Mesothelial cell of epicardium (in vitro differentiated cells): ENCODE results near the gene DENND1A. TPM values are rescaled to one million over a fixed set of nuclear protein-coding genes. Genes with fewer than 3 reads are reported as not detected.

Experiments used
- DNase-seq, 2 experiments: peaks; one replicate each; pipeline ENCODE4 v3.0.0; 2021; ENCODE audit warnings: low spot score in 2 of 2; ENCODE audit not compliant: unreplicated experiment in 2 of 2
- H3K27ac Mint-ChIP-seq: 2 replicates; pipeline ENCODE4 v1.8.0; 2021; ENCODE audit warnings: mixed read lengths
- H3K27me3 Mint-ChIP-seq: 2 replicates; pipeline ENCODE4 v1.8.0; 2021; ENCODE audit warnings: low read depth, mixed read lengths
- H3K36me3 Mint-ChIP-seq: 2 replicates; pipeline ENCODE4 v1.8.0; 2021; ENCODE audit warnings: mixed read lengths
- H3K4me1 Mint-ChIP-seq: 2 replicates; pipeline ENCODE4 v1.8.0; 2021; ENCODE audit warnings: mixed read lengths
- H3K4me3 Mint-ChIP-seq: 2 replicates; pipeline ENCODE4 v1.8.0; 2021; ENCODE audit warnings: mild to moderate bottlenecking, moderate library complexity, mixed read lengths
- H3K9me3 Mint-ChIP-seq: 2 replicates; pipeline ENCODE4 v1.8.0; 2021; ENCODE audit warnings: mixed read lengths
- total RNA-seq: library from RNA; stranded (reverse); gene quantifications from 3 replicates; pipeline ENCODE4 v1.2.1, GENCODE V29; 2021
- TF ChIP-seq, protein P1 (sequence below): fragments of 200-600 bp; sonication (generic); IDR thresholded peaks from one replicate; pipeline ENCODE4 v1.5.0; 2021; ENCODE audit warnings: antibody characterized with exemption; ENCODE audit not compliant: unreplicated experiment

Gene DENND1A
- total RNA-seq, 1 donor from 2014 or later, result 23.4 TPM

DNA sequence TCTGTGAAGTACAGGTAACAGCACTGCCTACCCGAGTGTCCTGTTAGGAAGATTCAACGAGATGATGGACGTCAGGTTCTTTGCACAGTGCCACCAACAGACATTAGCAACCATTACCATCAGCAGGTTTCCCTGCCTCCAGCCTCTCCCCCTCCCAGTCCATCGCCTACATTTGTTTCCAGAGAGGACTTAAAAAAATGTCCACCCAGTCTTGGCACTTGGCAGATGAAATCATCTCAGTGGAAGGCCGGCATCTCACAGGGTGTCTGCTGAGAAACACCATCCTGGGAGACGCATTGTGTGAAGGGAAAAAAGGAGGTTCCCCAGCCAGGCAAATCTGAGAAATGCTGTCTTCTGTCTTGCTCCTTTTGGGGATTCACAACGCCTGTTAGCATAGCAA is 515.7 kb downstream of the DENND1A start:
- TF ChIP-seq, protein P1, sequence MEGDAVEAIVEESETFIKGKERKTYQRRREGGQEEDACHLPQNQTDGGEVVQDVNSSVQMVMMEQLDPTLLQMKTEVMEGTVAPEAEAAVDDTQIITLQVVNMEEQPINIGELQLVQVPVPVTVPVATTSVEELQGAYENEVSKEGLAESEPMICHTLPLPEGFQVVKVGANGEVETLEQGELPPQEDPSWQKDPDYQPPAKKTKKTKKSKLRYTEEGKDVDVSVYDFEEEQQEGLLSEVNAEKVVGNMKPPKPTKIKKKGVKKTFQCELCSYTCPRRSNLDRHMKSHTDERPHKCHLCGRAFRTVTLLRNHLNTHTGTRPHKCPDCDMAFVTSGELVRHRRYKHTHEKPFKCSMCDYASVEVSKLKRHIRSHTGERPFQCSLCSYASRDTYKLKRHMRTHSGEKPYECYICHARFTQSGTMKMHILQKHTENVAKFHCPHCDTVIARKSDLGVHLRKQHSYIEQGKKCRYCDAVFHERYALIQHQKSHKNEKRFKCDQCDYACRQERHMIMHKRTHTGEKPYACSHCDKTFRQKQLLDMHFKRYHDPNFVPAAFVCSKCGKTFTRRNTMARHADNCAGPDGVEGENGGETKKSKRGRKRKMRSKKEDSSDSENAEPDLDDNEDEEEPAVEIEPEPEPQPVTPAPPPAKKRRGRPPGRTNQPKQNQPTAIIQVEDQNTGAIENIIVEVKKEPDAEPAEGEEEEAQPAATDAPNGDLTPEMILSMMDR, result no peak
- no peak for DNase-seq
- H3K9me3 Mint-ChIP-seq, result no peaks in the 10 kb centered on the region
- H3K4me1 Mint-ChIP-seq, result no peaks in the 10 kb centered on the region
- H3K27ac Mint-ChIP-seq, result no peak overlapping the region
- no peaks in the 10 kb centered on the region for H3K27me3 Mint-ChIP-seq
- H3K4me3 Mint-ChIP-seq, result no peak overlapping the region
- H3K36me3 Mint-ChIP-seq, result peaks cover 2% of the 10 kb centered on the region

DNA sequence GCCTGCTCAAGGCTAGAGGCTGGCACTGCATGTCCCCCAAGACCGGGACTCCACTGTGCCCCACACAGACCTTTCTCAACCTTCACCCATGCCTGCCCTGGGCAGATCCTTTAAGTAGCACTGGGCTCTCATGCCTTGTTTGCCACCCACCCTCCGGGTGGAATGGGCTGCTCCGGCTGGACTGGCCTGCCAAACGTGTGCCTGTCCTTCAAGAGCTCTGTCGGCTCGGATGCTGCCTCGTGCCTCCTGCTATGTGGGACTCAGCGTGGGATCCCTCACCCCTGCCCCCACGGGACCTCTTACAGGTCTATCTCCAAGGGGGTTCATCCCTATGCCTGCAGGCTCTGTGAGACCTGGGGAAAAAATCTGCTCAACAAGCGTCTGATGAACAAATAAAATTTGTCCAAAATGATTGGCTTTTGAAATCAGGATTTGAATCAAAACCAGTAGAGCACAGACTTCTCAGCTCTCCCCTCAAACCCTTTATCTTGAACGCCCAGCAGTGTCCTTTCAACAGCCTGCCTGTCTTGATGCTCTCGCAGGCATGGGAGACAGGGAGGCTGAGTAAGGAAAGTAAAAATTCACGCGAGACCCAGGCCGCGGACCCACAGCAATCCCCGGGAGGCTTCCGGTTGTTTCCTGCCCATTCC is 517.6 kb downstream of the DENND1A start:
- TF ChIP-seq, protein P1, result no peak

DNA sequence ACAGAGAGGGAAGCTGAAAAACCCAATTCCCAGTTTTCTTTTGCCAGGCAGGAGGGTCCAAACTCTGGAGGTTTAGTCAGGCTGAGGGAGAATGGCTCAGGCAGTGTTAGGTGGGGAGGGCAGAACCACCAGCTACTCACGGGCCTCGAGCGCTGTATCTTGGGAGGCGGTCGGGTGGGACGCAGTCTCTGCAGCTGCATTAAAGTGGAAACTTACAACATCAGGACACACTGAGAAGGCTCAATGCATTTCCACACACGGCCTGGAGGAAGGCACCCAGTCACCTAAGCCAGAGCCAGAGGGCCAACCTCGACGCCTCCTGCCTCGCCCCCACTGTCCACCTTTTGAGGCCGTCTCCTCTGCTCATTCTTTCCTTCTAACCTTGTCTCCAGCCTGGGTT is 518.3 kb downstream of the DENND1A start:
- Mint-ChIP-seq H3K4me1 (peaks cover 13% of the 10 kb centered on the region), H3K9me3 (no peaks in the 10 kb centered on the region), H3K4me3 (no peak overlapping the region), H3K36me3 (no peaks in the 10 kb centered on the region), H3K27me3 (no peaks in the 10 kb centered on the region), H3K27ac (no peak overlapping the region)
- DNase-seq, result no peak
- TF ChIP-seq, protein P1, result no peak

More for the DNA sequence above, 517.6 kb downstream of the DENND1A start:
- Mint-ChIP-seq H3K9me3 (no peaks in the 10 kb centered on the region), H3K4me3 (no peak overlapping the region), H3K27me3 (no peaks in the 10 kb centered on the region), H3K4me1 (peaks cover 7% of the 10 kb centered on the region), H3K36me3 (no peaks in the 10 kb centered on the region), H3K27ac (no peak overlapping the region)
- no peak for DNase-seq

DNA sequence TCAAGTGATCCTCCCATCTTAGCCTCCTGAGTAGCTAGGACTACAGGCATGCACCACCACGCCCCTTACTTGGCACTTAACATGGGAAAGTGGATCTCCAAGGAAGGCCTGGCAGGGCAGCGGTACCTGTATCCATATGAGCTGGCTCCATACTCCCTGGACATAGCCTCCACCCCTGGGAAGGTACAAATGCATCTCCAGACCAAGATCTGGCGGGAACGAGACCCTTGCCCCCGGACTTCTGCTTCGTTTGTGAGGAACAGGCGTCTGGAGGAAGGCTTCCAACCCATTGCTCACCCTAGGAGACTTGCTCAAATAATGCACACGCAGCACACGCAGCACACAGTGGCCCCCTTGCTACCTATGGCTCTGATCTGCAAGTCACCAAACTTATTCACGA is 518.7 kb downstream of the DENND1A start:
- Mint-ChIP-seq H3K9me3 (no peaks in the 10 kb centered on the region), H3K36me3 (no peaks in the 10 kb centered on the region), H3K27ac (no peak overlapping the region), H3K4me3 (no peak overlapping the region), H3K27me3 (no peaks in the 10 kb centered on the region), H3K4me1 (peaks cover 17% of the 10 kb centered on the region)
- TF ChIP-seq, protein P1, result no peak
- no peak for DNase-seq

DNA sequence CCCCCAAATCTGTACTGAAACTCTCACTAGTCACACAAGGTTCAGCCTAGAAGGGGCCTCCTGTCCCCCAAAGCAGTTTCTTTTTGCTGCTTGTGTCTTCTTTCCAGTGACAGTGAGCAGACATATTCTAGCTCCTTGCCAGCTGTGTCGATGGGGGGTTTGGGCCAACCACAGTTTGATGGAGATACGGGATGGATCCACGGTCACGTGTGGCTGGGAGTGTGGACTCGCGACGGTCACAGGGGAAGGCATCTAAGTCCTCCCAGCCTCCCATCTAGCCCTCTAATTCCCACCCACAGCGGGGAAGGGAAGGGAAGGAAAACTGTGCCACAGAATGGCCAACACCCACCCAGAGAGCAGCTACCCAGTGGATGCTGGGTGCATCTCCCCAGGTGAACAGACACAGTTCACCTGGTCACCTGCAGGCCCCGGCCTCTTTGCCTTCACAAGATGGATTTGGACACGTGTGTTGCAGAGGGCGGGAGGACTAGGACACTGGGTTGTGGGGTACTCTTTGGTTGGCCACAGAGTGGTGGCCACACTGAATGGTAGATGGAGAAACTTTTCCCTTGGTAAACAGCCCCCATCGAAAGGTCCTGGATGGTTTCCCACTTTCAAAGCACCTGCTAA is 519.5 kb downstream of the DENND1A start:
- H3K4me3 Mint-ChIP-seq, result no peak overlapping the region
- no peaks in the 10 kb centered on the region for H3K27me3 Mint-ChIP-seq
- TF ChIP-seq, protein P1, result no peak
- H3K9me3 Mint-ChIP-seq, result no peaks in the 10 kb centered on the region
- no peak for DNase-seq
- peaks cover 19% of the 10 kb centered on the region for H3K4me1 Mint-ChIP-seq
- no peak overlapping the region for H3K27ac Mint-ChIP-seq
- H3K36me3 Mint-ChIP-seq, result no peaks in the 10 kb centered on the region
